Measurements from ENCODE around the gene DUOX1. TPM values are rescaled to one million over a fixed set of nuclear protein-coding genes. Genes with fewer than 3 reads are reported as not detected.
A peak's percentile ranks its signal among the peaks of the same experiment; 100 is the strongest.

The DUOX1 gene
- total and polyA plus RNA-seq, 9 of the 15 experiments (the other 6 are each of a cell fraction or from before 2014, with no cell fraction given) = 0.01 to 0.22 (median 0.01) TPM; not detected in 6

DNA sequence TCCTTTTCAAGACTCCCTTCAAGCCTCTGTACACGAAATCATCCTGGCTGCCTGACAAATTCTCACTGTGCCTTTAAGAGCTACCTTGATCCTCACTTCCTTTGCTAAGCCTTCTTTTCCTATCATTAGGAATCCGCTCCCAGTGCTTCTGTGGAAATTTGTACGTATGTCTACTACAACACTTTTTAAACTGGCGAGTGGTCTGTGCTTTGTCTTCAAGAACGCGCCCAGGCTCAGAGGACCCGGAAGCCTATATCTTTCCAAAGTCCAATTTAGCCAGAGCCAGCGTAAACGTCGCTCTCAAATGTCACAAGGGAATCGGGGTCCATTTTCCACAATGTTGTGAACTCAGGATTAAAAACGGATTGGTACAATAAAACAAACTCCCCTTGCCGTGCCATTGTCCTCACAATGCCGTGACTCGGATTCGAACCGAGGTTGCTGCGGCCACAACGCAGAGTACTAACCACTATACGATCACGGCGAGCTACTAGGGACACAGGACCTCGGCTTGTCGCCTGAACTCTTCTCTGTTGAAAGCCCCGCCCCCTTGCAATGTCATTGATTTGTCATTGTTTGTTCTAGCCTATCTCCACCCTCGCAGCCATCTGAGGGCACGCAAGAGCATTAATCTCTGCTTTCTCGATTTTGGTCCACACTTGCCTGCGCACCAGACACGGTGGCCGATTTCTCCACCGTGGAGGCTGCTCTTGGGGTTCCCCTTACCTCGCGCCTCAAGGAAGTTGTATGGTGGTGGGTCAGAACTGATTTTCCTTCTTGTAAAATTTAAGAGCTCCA is 70.4 kb downstream of the DUOX1 start:
- ATAC-seq = peak; percentile 72
- FAIRE-seq = peak; percentile 86
- ChIA-PET CTCF (ENCODE audit: low intra/inter-chr PET ratio) (interaction anchor here (2.2 kb wide), 1 partner anchor 257 kb away, joined by 8 read pairs; no protein-coding TSS in a partner anchor), POLR2A (interaction anchor here (0.6 to 1.4 kb wide), 3 partner anchors 22 to 37 kb away, joined by 3 to 5 read pairs (median 4); no protein-coding TSS in a partner anchor)
- H3K27ac ChIP-seq (ENCODE audit: extremely low read depth, low read depth, low read length) = peak overlapping the region; percentile 71
- no peaks in the 10 kb centered on the region for H3K9me1 ChIP-seq (ENCODE audit: control insufficient read depth, insufficient read depth, low read length)
- no peaks in the 10 kb centered on the region for H3K27me3 ChIP-seq (ENCODE audit: control insufficient read depth in 2 of 2, insufficient read depth in 2 of 2, low read length in 2 of 2)
- peak; percentile 69 to 95 (median 74) for DNase-seq (ENCODE audit: extremely low read depth in 1 of 4, low spot score in 3 of 4)
- H3K4me1 ChIP-seq (replicated peaks in 1 of 2; ENCODE audit: control insufficient read depth in 2 of 2, insufficient read depth in 2 of 2, low read length in 2 of 2) = peaks cover 0 to 2% of the 10 kb centered on the region in 2 experiments; a peak in 2 of 5 replicates
- no peaks in the 10 kb centered on the region for H3K36me3 ChIP-seq (ENCODE audit: control insufficient read depth, insufficient read depth, low read length)
- peak overlapping the region; percentile 94 for H3K4me2 ChIP-seq (ENCODE audit: insufficient read depth, low read length)
- H2AFZ ChIP-seq (ENCODE audit: low read depth, low read length) = peak overlapping the region; percentile 96
- intact Hi-C loops (cut with micrococcal nuclease) = loop anchor here (2.0 to 5.0 kb wide), 2 partner anchors 69 to 412 kb away; no protein-coding TSS in a partner anchor
- H3K79me2 ChIP-seq (ENCODE audit: control insufficient read depth, insufficient read depth, low read length) = no peaks in the 10 kb centered on the region
- H3K9ac ChIP-seq (ENCODE audit: insufficient read depth in 1 of 2, low read depth in 2 of 2, low read length in 2 of 2) = peak overlapping the region; percentile 72 to 89; a peak in 3 of 4 replicates
- TSS peak; percentile 100 for BruUV-seq (replicated peaks)
- H3K4me3 ChIP-seq = peak overlapping the region; percentile 79
- H3K9me3 ChIP-seq (replicated peaks; ENCODE audit: control insufficient read depth, insufficient read depth, low read depth, low read length) = no peaks in the 10 kb centered on the region
- H4K20me1 ChIP-seq (replicated peaks; ENCODE audit: control insufficient read depth, insufficient read depth, low read length) = no peaks in the 10 kb centered on the region
- WGBS (ENCODE audit: insufficient coverage, low coverage, missing lambda C conversion rate) = 0% methylated on average over 34 of the region's 34 CpGs
- in situ Hi-C loops (cut with MboI) = no loop called here
- TF ChIP-seq SAP30 (IDR thresholded peaks at IDR 0.05; ENCODE audit: borderline replicate concordance, insufficient read depth, low read depth, low read length, poor library complexity, severe bottlenecking) (no peak), HDAC1 (IDR thresholded peaks at IDR 0.05) (peak; percentile 41 to 96), OTX1 (CRISPR knock-in tag; IDR thresholded peaks at IDR 0.05) (no peak; the same call in 1 of the 2 replicates), SMAD3 (CRISPR knock-in tag; conservative IDR thresholded peaks at IDR 0.05) (peak; percentile 61; the same call in 1 of the 2 replicates), ELF4 (CRISPR knock-in tag; IDR thresholded peaks at IDR 0.05) (no peak), ZNF764 (CRISPR knock-in tag; IDR thresholded peaks at IDR 0.05; ENCODE audit: low read depth) (peak; percentile 80), PHF20 (IDR thresholded peaks at IDR 0.05; ENCODE audit: partially characterized antibody) (peak; percentile 58), RBM17 (IDR thresholded peaks at IDR 0.05; ENCODE audit: borderline replicate concordance, low read depth, low read length) (no peak), ZNF217 (CRISPR knock-in tag; IDR thresholded peaks at IDR 0.05) (no peak), U2AF1 (optimal IDR thresholded peaks at IDR 0.05; ENCODE audit: low read depth, low read length) (no peak)
- TF ChIP-seq, protein P1, sequence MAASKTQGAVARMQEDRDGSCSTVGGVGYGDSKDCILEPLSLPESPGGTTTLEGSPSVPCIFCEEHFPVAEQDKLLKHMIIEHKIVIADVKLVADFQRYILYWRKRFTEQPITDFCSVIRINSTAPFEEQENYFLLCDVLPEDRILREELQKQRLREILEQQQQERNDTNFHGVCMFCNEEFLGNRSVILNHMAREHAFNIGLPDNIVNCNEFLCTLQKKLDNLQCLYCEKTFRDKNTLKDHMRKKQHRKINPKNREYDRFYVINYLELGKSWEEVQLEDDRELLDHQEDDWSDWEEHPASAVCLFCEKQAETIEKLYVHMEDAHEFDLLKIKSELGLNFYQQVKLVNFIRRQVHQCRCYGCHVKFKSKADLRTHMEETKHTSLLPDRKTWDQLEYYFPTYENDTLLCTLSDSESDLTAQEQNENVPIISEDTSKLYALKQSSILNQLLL (CRISPR knock-in tag; IDR thresholded peaks at IDR 0.05; ENCODE audit: borderline replicate concordance) = no peak
- TF ChIP-seq, protein P2, sequence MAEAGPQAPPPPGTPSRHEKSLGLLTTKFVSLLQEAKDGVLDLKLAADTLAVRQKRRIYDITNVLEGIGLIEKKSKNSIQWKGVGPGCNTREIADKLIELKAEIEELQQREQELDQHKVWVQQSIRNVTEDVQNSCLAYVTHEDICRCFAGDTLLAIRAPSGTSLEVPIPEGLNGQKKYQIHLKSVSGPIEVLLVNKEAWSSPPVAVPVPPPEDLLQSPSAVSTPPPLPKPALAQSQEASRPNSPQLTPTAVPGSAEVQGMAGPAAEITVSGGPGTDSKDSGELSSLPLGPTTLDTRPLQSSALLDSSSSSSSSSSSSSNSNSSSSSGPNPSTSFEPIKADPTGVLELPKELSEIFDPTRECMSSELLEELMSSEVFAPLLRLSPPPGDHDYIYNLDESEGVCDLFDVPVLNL (CRISPR knock-in tag; IDR thresholded peaks at IDR 0.05; ENCODE audit: low read depth) = no peak
- TF ChIP-seq, protein P3, sequence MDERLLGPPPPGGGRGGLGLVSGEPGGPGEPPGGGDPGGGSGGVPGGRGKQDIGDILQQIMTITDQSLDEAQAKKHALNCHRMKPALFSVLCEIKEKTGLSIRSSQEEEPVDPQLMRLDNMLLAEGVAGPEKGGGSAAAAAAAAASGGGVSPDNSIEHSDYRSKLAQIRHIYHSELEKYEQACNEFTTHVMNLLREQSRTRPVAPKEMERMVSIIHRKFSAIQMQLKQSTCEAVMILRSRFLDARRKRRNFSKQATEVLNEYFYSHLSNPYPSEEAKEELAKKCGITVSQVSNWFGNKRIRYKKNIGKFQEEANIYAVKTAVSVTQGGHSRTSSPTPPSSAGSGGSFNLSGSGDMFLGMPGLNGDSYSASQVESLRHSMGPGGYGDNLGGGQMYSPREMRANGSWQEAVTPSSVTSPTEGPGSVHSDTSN (CRISPR knock-in tag; IDR thresholded peaks at IDR 0.05; ENCODE audit: low read depth) = no peak
- TF ChIP-seq, protein P3 (tag; conservative IDR thresholded peaks at IDR 0.05; ENCODE audit: low read depth) = peak; percentile 74
